ENCODE data around the gene SLC12A7. TPM values are rescaled to one million over a fixed set of nuclear protein-coding genes. Genes with fewer than 3 reads are reported as not detected.
A peak's percentile ranks its signal among the peaks of the same experiment; 100 is the strongest.

The SLC12A7 gene
- total RNA-seq, 1 donor from 2014 or later = 147 TPM

- peaks cover 4% of the 10 kb centered on the region for H3K9me3 Mint-ChIP-seq (ENCODE audit: unreplicated experiment)
- peaks cover 3% of the 10 kb centered on the region for H3K27me3 Mint-ChIP-seq (ENCODE audit: unreplicated experiment)
- H3K27ac Mint-ChIP-seq (ENCODE audit: unreplicated experiment) = no peak overlapping the region
- peak overlapping the region; percentile 82 for H3K4me3 Mint-ChIP-seq (ENCODE audit: unreplicated experiment)
- TF ChIP-seq CTCF (IDR thresholded peaks at IDR 0.05; ENCODE audit: partially characterized antibody, unreplicated experiment) = no peak
- H3K4me1 Mint-ChIP-seq (ENCODE audit: low read depth, unreplicated experiment) = peaks cover 13% of the 10 kb centered on the region
- no peaks in the 10 kb centered on the region for H3K36me3 Mint-ChIP-seq (ENCODE audit: unreplicated experiment)
- DNase-seq = no peak
Measured at GRCh38 chr5:1110307-1111240, 1.3 kb downstream of the SLC12A7 start.

- peaks cover 14% of the 10 kb centered on the region for H3K4me1 Mint-ChIP-seq (ENCODE audit: low read depth, unreplicated experiment)
- no peak for TF ChIP-seq CTCF (IDR thresholded peaks at IDR 0.05; ENCODE audit: partially characterized antibody, unreplicated experiment)
- H3K27me3 Mint-ChIP-seq (ENCODE audit: unreplicated experiment) = peaks cover 3% of the 10 kb centered on the region
- no peak for DNase-seq
- H3K9me3 Mint-ChIP-seq (ENCODE audit: unreplicated experiment) = peaks cover 4% of the 10 kb centered on the region
- H3K27ac Mint-ChIP-seq (ENCODE audit: unreplicated experiment) = no peak overlapping the region
- no peaks in the 10 kb centered on the region for H3K36me3 Mint-ChIP-seq (ENCODE audit: unreplicated experiment)
- peak overlapping the region; percentile 82 for H3K4me3 Mint-ChIP-seq (ENCODE audit: unreplicated experiment)
Measured at GRCh38 chr5:1109542-1110306, 2.1 kb downstream of the SLC12A7 start.

- peaks cover 14% of the 10 kb centered on the region for H3K4me1 Mint-ChIP-seq (ENCODE audit: low read depth, unreplicated experiment)
Measured at GRCh38 chr5:1108865-1109174, 3.0 kb downstream of the SLC12A7 start.

GRCh38 chr5:1108023-1108864, 3.6 kb downstream of the SLC12A7 start:
- DNase-seq = no peak
- Mint-ChIP-seq H3K4me1 (ENCODE audit: low read depth, unreplicated experiment) (peaks cover 19% of the 10 kb centered on the region), H3K27me3 (ENCODE audit: unreplicated experiment) (peaks cover 6% of the 10 kb centered on the region), H3K36me3 (ENCODE audit: unreplicated experiment) (no peaks in the 10 kb centered on the region), H3K27ac (ENCODE audit: unreplicated experiment) (no peak overlapping the region), H3K9me3 (ENCODE audit: unreplicated experiment) (peaks cover 4% of the 10 kb centered on the region), H3K4me3 (ENCODE audit: unreplicated experiment) (peak overlapping the region; percentile 70)
- TF ChIP-seq CTCF (IDR thresholded peaks at IDR 0.05; ENCODE audit: partially characterized antibody, unreplicated experiment) = no peak

More at GRCh38 chr5:1108865-1109174, 3.0 kb downstream of the SLC12A7 start:
- H3K27me3 Mint-ChIP-seq (ENCODE audit: unreplicated experiment) = peaks cover 3% of the 10 kb centered on the region
- peaks cover 4% of the 10 kb centered on the region for H3K9me3 Mint-ChIP-seq (ENCODE audit: unreplicated experiment)
- no peak overlapping the region for H3K27ac Mint-ChIP-seq (ENCODE audit: unreplicated experiment)
- no peaks in the 10 kb centered on the region for H3K36me3 Mint-ChIP-seq (ENCODE audit: unreplicated experiment)
- no peak for TF ChIP-seq CTCF (IDR thresholded peaks at IDR 0.05; ENCODE audit: partially characterized antibody, unreplicated experiment)
- DNase-seq = no peak
- H3K4me3 Mint-ChIP-seq (ENCODE audit: unreplicated experiment) = no peak overlapping the region
